8988T (cell line): Measurements from ENCODE around the gene CCM2.

Source experiments
- DNase-seq: peaks from one replicate; pipeline ENCODE4 v3.0.0; 2011

CCM2 gene

DNA sequence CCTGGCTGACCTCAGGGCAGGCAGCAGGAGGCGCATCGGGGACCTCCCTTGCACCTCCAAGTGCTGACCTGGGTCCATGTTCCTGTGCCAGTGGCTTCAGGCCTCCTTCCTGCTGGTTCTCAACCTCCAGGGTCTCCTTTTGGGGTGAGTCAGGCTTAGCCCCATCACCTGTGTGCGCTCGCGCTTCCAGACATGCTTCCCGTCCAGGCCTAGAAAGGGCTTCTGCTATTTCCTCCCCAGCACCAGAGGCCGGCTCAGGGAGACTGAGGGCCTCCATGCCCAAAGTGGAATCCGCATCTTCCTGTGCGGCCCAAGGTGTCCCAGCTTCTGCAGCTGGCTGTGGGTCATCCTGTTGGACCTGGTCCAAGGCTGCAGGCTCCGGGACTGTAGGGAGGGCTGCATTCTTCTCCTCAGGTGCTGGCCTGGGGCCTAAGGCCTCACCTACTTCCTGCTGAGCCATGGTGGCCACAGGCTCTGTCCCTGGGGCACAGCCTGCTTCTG lies 82.9 kb downstream of the CCM2 start:
- no peak for DNase-seq

DNA sequence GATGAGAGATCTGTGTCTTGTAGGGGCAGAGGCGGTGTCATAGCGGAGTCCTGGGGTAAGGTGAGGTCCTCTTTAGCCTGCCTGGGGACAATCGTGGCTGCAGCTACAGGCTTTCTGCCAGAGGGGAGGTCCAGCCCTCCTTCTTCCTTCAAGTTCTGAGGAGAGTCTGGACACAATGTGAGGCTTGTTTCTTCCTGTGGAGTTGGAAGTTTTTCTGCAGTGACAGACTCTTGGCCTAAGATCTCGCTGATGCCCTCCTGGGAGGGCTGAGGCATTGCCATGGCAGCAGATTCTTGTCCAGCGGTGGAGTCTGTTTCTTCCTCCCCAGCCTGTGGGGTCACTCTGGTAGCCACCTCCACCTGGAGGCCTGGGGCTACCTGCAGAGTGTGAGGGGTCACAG lies 84.3 kb downstream of the CCM2 start:
- DNase-seq, result no peak

DNA sequence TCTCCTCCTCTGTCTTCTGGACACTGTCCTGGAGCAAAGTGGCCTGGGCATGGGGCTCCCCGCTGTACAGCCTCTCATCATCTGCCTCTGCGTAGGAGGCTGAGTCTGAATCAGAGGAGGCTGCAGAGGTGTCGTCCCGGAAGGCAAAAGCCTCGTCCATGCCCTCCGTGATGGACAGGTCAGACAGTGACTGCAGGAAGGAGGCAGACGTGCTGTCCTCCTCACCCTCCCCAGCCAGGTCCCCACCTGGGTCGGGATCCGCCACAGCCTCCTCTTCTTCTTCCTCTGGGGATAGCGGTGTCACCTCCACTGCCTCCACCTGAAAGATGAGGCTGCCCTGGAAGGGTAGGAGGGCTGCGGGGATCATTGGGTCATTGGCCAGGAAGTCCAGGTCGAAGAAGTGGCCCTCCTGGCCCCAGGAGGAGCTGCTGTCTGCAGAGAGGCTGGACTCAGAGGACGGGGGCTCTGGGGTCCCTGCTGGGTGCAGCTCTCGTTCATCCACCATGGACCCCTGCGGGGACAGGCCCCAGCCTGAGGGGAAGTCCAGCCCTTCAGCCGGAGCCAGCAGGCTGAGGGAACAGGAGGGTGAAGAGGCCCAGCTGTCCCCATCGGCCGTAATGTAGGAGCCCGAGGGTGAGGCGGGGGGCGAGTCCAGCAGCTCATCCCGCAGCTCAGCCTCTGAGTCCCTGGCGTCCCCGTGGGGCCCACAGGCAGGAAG lies 85.1 kb downstream of the CCM2 start:
- DNase-seq, result no peak

DNA sequence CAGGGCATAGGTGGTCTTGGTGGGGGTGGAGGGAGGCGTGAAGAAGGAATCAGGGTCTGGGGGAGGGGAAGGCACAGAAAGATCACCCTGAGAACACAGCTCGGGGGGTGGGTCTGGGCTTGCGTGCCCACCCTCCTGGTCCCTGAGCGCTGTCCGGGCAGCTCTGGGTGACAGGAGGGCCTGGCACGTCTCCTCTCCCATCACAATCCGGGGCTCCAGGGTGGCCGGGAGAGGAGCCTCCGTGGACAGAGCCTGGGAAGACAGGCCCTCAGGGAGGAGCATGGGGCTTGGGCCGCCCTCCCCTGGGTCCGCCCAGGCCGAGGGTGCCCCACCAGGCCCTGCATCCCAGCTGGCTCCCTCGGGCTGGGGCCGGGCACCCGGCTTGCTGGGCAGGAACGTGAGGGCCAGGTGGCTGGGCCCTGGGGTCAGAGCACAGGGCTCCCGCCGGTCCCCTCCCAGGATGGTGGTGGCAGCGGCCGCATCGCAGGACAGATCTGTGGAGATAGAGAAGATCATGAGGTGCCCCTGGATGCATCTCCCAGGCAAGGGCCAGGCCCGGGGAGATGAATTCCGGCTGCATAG lies 85.7 kb downstream of the CCM2 start:
- no peak for DNase-seq

DNA sequence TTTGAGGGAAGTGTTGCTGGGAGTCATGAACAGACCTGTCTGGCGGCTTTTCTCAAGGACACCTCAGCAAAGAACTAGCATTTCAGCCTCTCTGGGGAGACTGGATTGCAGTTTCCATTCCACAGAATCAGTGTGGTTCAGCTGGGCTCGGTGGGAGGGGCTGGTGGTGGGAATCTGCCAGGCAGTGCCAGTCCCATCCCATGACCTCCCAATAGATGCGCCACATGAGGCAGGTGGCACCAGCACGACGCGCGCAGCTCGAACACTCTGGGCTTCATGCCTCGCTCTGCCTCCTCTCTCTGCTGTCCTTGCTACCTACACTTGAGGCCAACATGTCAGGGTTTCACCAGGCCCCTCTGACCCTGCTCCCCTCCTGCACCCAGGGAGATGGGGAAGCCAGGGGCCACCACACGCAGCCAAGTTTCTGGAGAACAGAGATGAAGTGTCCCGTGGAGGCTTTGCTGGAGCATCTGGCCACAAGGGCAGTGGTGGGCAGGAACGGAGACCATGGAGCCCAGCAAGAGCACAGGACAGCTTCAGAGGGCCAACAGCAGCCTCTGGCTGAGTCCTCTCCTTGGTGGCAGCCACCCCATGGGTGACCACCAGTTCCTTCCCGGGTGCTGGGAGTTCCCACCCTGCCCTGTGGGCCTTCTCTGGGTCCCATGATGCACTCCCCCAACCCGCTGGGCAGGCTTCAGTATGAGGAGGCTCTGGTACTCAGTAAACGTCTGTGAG lies 86.5 kb downstream of the CCM2 start:
- DNase-seq, result no peak

DNA sequence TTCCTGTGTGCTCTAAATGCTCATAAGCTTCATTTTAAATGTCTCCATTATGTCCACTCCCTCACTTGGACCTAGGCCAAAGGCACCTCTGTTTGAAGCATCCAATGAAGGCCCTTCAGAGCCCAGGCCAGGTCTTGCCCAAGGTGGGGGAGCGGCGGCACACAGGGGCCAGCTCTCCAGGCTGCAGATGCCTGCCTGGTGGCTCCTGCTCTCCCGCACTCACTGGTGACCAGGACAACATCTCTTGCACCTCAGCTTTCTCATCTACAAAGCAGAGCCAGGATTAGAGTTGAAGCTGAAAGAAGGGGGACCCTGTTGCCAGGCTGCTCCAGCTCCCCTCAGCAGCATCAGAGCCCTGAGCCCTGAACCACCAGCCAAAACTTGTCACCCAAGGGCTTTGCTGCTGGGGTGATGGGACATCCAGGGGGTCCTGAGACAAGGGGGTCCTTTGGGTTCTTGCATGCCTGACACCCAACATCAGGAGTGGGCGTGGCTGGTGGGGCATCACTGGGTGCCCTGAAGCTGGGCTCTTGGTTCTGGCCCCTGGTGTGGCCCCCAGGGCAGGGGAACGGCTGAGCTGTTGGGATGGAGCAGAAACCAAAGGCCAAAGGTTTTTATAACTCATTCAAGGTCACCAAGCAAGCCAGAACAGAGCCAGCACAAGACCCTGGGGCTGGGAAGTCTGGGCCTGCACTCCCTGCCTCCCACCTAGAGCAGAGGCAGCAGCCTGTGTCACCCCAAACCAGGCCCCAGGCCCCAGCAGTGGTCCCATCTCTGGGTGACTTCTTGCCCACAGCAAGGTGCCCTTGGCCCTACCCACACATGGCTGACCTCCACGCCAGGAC lies 87.5 kb downstream of the CCM2 start:
- no peak for DNase-seq

DNA sequence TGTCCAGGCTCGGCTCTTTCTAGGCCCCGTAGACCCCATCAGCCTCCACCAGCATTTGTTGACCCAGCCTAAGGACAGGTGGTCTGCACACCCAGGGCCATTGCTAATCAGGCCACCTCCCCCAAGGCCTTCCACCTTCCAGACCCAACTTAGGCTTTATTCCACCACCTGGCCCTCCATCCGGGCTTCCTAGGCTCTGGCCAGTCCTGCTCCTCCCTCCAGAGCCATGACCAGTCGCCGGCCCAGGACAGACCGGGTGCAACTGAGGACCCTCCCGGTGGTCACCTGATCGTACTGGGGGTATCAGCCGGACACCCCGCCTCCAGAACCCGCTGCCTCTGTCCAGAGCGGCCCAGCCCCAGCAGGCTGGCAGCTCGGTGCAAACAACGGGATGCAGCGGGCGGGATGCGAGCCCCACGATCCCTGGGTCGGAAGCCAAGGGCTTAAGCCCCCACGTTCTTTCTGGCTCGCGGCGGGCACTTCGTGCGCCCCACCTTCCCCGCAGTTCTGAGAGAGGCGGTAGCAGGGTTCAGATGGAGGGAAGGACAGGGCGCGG lies 88.2 kb downstream of the CCM2 start:
- DNase-seq, result no peak

DNA sequence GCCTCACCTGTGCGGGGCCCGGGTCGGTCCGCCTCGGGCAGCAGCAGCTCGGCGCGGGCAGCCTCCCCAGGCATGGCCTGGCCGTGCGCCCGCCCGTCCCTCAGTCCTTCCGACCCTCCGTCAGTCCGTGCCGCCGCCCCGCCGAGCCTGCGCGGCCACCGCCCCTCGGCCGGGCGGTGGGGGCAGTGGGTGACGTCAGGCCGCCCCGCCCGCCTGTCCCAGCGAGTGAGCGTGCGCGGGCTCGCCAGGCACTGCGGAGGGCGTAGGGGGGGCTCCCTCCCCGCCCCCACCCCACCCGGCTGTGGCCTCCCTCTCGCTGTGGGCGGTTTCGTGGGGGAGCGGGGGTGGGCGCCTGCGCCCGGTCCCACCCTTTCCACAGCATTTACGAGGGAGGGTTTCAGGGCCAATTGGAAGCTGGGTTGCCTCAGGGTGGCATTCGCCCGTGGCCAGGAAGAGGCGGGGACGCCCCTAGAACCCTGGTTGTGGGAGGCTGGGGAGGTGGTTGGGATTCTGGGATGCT lies 88.9 kb downstream of the CCM2 start, which contains the start of gene NACAD:
NACAD (minus strand) TSS at position 149 of the 520 bp plus-strand sequence; CDS start at position 74, 75 bp downstream.
- no peak for DNase-seq

DNA sequence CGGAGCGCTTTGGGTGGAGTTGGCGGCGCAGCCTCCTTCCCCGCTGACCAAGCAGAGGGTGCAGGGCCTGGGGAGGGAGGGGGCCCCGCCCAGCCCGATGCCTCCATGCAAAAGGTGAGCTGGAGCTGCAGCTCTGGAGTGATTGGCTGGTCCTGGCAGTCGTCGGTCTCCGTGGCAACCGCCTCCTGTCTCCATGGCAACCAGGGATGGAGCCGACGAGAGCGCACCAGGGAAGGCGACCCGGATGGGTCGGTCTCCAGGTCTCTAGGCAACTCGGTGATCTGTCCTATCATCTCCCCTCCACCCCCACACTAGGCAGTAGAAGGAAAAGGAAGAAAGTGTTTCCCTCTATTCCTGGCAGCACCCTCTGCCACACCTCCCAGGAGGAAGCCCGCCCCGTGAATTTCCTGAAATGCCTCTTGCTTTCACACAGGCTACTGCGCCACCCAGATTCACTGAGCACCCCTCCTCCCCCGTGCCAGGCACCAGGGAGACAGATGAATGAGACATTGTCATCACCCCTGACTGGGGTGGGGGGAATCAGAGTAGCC lies 89.4 kb downstream of the CCM2 start:
- DNase-seq, result peak; percentile 93

DNA sequence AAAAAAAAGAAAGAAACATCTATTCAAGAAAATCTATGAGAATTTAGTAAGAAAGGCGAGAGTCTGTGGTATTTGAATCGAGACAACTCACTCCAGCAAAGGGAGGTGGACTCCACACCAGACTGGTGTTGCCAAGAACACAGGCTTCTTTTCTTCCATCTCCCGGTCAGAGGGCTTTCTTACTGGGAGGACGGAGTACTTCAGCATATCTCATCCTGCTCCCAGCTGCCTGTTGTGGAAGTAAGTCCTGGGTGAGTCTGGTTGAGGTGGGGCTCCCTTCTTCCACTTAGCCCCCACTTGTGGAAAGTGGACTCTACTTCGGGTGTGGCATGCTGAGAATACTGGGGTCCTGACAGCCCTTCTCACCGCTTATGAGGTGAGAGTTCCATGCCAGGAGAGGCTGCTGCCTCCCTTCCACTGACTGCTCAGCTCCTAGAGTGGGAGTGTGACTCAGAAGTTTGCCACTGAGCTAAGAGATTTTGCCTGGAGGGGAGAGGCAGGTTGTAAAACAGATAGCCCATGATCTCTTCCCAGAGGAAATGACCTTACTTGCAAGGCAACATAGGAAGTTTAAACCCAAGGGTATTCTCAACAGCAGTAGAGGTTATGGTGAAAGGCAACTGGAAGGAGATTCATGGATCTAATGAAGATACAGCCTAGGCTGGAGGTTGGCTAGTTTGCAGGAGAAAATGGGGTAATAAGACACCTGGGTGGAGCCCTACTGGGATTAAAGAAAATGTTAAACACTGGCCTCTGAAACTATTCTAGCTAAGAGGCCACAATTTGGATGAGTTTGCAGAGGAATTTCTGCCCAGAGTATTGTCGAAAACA lies 92.3 kb downstream of the CCM2 start:
- DNase-seq, result no peak

DNA sequence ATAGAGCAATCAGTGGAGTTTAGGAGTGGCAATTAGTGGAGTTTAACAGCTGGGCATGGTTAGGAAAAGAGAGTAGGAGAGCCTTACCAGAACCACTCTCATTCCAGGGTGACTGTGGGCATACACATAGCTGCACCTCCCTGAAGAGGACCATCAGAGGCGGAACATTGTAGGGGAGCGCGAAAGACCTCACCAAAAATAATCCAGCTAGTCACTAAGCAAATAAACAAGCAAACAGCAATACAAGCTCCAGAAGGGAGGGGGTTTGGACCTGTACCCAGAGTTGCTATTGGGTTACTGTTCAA lies 92.9 kb downstream of the CCM2 start:
- no peak for DNase-seq

DNA sequence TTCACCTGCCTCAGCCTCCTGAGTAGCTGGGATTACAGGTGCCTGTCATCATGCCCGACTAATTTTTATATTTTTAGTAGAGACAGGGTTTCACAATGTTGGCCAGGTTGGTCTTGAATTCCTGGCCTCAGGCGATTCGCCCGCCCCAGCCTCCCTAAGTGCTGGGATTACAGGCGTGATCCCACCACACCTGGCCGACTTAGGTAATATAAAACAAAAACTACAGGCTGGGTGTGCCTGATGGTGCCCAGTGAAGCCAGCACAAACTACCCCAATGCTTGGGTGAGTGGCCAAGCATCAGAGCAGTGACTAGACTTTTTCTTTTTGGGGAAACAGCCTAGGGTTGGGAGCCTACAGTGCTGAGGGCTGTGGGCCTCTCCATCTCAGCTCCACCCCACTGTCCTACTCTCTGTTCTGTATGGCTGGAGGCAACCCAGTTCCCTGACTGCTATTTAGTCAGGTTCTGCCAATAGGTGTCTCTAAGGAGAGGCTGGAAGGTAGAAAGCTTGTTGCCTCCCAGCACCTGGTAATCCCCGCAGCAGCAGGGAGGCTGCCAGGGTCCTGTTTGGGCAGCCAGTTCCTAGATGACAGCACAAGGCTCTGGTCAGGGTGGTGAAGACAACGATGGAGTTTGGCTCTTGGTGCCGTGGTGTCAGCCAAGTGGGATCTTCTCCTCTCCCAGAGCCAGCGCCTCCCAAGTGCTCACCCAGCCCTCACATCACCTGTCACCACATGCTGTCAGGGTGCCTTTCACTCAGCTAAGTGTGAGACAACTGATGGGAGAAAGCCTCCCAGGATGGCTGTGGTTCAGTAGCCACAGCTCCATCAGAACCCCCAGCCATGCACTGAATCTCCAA lies 99.2 kb downstream of the CCM2 start:
- DNase-seq, result no peak

DNA sequence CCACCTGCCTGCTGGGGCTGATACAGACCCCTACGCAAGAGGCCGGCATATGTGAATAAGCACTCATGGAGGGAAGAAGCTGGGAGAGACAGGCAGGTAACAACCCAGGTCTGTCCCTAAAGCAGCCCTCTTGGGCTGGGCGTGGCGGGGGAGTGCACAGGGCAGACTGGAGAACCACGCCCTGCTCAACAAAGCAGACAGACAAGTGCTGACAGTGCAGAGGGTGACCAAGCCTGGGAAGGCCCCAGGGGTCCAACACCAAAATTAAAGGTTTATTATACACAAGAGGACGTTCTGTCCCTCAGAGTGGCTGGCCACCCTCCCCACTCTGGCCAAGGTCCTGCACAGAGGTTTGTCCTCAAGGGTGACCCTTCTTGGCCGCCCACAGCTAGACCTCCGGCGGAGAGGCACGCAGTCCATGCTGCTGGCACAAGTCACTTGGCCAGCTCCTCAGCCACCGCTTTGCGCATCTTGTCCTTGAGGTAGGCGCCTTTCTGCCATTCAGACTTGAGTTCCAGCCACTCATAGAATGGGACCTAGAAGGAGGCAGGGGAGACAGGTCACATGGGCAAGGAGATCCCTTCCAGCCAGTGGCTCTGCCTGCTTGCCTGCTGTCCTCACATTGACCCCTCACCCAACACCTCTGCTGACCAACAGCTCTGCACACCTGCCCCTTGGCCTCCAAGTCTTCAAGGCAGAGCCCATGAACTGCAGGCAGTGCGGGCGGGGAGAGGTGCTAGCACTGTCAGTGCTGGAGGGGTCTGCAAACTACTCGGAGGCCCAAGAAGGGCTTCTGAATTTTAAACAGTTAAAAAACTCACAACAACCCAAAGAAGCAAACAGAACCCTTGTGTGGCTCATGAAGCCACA lies 100.1 kb downstream of the CCM2 start:
- DNase-seq, result no peak

DNA sequence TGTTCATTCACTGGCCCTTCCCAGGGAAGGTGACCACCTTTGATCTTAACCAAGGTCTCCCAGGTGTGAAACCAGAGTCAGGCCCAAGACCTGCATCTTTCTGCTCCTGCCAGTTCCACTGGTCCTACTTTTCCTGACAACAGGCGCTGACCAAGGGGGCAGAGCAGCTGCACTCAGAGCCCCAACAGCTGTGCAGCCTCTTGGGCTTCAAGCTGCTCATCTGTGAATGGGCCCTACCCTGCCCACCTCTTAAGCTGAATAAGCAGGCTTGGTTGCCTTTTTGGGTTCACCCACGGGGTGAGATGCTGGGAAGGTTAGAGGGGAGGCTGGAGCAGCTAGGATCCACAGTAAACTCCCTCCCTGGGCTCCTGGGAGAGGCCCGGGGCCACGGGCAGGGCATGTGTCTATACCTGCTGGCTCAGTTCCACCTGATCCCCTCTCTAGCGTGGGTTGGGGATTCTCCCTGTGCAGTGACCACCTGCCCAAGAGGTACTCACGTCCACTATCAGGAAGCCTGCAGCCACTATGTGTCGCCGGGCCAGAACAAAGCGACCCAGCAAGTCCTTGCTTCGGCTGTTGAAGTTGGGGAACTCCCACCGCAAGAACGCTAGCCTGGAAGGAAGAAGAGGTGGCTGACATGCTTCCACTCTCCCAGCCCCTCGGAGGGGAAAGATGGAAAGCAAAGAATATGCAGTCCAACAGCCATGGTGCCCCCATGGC lies 100.9 kb downstream of the CCM2 start:
- DNase-seq, result no peak

DNA sequence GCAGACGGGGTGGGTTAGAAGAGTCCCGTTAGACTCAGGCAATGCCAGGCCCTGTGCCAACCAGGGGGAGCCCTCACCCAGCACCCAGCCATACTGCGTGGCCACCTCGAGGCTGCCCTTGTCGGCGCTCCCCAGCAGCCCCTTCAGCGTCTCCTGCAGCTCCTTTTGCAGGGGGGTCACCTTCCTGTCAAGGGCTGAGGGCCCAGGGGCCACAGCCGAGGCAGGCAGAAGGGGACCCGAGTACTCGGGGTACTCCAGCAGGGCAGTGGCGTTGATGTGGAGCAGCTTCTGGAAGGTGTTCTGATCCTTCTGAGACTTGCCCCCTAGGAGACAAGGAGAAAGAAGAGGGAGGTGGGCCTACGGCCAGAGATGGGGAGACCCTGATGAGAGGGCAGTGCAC lies 101.7 kb downstream of the CCM2 start:
- DNase-seq, result no peak

DNA sequence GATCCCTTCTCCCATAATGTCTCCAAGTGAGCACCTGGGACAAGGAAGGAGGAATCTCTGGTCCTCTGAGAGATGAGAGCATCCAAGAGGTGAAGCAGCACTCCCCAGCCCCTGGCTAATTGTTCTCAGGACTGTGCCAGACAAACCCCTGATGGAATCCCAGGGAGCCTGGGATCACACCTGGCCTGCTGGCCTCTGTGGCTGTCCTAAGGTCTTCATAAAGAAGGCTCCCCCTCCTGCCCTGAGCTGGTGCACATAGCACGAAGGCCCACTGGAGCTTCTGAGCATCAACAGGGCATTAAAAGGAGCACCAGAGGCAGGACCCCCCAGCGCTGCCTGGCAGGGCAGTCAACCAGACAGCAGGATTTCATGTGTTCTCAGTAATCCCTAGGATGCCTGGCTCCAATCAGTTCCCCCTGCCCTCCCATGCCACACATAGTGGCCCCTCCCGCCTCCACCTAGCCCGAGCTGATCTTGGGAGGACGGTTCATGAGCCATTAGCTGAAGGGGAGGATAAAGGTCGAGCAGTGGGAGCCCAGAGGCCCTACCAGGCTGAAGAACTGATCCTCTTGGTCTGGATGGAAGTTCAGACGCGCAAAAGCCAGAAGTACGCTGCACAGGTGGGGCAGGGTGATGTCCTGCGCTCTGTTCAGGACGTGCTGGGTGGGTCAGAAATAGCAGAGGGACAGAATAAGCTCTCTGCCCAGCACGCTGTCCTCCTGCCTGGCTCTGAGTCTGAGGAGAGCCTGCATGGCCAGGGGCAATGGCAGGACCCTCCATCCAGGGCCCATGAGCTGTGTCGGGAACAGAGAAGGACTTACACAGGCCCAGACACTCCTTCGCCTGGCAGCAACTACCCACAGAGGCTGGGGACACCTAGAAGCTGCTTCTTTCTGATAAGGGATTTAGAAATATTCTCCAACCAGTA lies 103.0 kb downstream of the CCM2 start:
- DNase-seq, result no peak
